GM12872 (cell line): ENCODE measurements around the gene LSS.

Source experiments
- CTCF ChIP-seq: IDR thresholded peaks from 3 replicates; pipeline ENCODE4 v1.5.1; 2011; ENCODE audit warnings: low read depth, mild to moderate bottlenecking, low read length, moderate library complexity; ENCODE audit not compliant: insufficient read depth

The LSS gene

GRCh38 chr21:46228345-46229051 is at the start of gene LSS:
Gene LSS (minus strand): TSS chr21:46228774. CDS start chr21:46228745, 29 bp downstream.
- no peak for TF ChIP-seq CTCF

GRCh38 chr21:46274797-46275390 is 46.3 kb upstream of the LSS start:
- no peak for TF ChIP-seq CTCF

GRCh38 chr21:46273341-46273740 is 44.8 kb upstream of the LSS start:
- no peak for TF ChIP-seq CTCF

GRCh38 chr21:46269466-46269865 is 40.9 kb upstream of the LSS start:
- TF ChIP-seq CTCF = no peak

- no peak for TF ChIP-seq CTCF
These were observed 39.8 kb upstream of the LSS start for GRCh38 chr21:46268371-46268770.

- no peak for TF ChIP-seq CTCF
These were observed 38.4 kb upstream of the LSS start for GRCh38 chr21:46266946-46267345.

- TF ChIP-seq CTCF = no peak
These were observed 37.4 kb upstream of the LSS start for GRCh38 chr21:46265736-46266525.
